Left lung (tissue), 10 donors: ENCODE results near the gene CORO7. TPM values are rescaled to one million over a fixed set of nuclear protein-coding genes. Genes with fewer than 3 reads are reported as not detected.

Source experiments
- ATAC-seq: fragments of 200-7000 bp; cut with Tn5 transposase; one replicate; pipeline ENCODE4 v1.9.1; 2020; ENCODE audit warnings: moderate library complexity
- DNase-seq, 4 donors: peaks; one replicate each; pipeline ENCODE4 v3.0.0-alpha.2; 2013 to 2020
- H3K27ac ChIP-seq, 2 donors: fragments of 200-600 bp; sonication (generic) in 1 of 2; one replicate each; pipeline versions ENCODE4 v1.5.0 to v1.8.0; 2020 to 2021
- H3K27me3 ChIP-seq, 2 donors: fragments of 200-600 bp; sonication (generic) in 1 of 2; one replicate each; pipeline versions ENCODE4 v1.5.0 to v1.8.0; 2020 to 2021
- H3K36me3 ChIP-seq, 2 donors: fragments of 200-600 bp; sonication (generic) in 1 of 2; one replicate each; pipeline versions ENCODE4 v1.5.0 to v1.8.0; 2020 to 2021
- H3K4me1 ChIP-seq, 2 donors: fragments of 200-600 bp; one replicate each; pipeline ENCODE4 v1.8.0; 2021
- H3K4me3 ChIP-seq, 2 donors: fragments of 200-600 bp; sonication (generic) in 1 of 2; one replicate each; pipeline versions ENCODE4 v1.5.0 to v1.8.0; 2020 to 2021; ENCODE audit warnings: mild to moderate bottlenecking in 1 of 2
- H3K9me3 ChIP-seq, 2 donors: fragments of 200-600 bp; sonication (generic) in 1 of 2; one replicate each; pipeline versions ENCODE4 v1.5.0 to v1.8.0; 2020 to 2021
- CTCF ChIP-seq, 2 donors: fragments of 200-600 bp; sonication (generic) in 1 of 2; IDR thresholded peaks; one replicate each; pipeline versions ENCODE4 v1.5.0 to v1.8.0; 2021; ENCODE audit warnings: antibody characterized with exemption in 2 of 2
- intact Hi-C, 2 donors: fragments of 100-400 bp; cut with DNase I; formaldehyde crosslinking; loops; one replicate each; pipeline versions ENCODE4 v1.11.2 to v1.14.2; 2022
- polyA plus RNA-seq, 6 donors: library from polyadenylated mRNA; unstranded; fragments of 120-200 nt; gene quantifications; one replicate each; pipeline ENCODE4 v1.2.1, GENCODE V29; 2013; ENCODE audit not compliant: insufficient read length in 6 of 6
- total RNA-seq, 2 donors: library from RNA; stranded (reverse); fragmentation: NEBNext Ultra II Directional; extraction: Animal tissue kit (Norgen Biotek cat#: 25700); gene quantifications; one replicate each; pipeline ENCODE4 v1.2.1, GENCODE V29; 2021
- donor health status: DM: no; HTN: yes; CAD: no.
- donor health status: DM: no; HTN: no; CAD: no.

Gene CORO7
- total and polyA plus RNA-seq, 8 donors = 15.7 to 81.7 (median 21.6) TPM

- Histone ChIP-seq H3K4me1 (peaks cover 0 to 9% of the 10 kb centered on the region in 2 donors), H3K4me3 (no peak overlapping the region), H3K36me3 (peaks cover 0 to 96% of the 10 kb centered on the region in 2 donors), H3K27me3 (no peaks in the 10 kb centered on the region), H3K9me3 (no peaks in the 10 kb centered on the region), H3K27ac (peak overlapping the region in 1 of 2 donors; percentile 5)
- no peak for TF ChIP-seq CTCF (IDR thresholded peaks at IDR 0.05)
- no peak for ATAC-seq
- intact Hi-C loops = no loop called here
- no peak for DNase-seq
These were observed 31.9 kb downstream of the CORO7 start for GRCh38 chr16:4384509-4384942.

GRCh38 chr16:4383591-4384444 is 32.6 kb downstream of the CORO7 start:
- no peaks in the 10 kb centered on the region for H3K9me3 ChIP-seq
- no peak for TF ChIP-seq CTCF (IDR thresholded peaks at IDR 0.05)
- H3K27ac ChIP-seq = no peak overlapping the region
- H3K4me1 ChIP-seq = peaks cover 0 to 9% of the 10 kb centered on the region in 2 donors
- intact Hi-C loops = no loop called here
- no peak for DNase-seq
- H3K27me3 ChIP-seq = no peaks in the 10 kb centered on the region
- no peak for ATAC-seq
- H3K36me3 ChIP-seq = peaks cover 0 to 95% of the 10 kb centered on the region in 2 donors
- H3K4me3 ChIP-seq = no peak overlapping the region

GRCh38 chr16:4382795-4383357 is 33.5 kb downstream of the CORO7 start:
- Histone ChIP-seq H3K4me3 (no peak overlapping the region), H3K27me3 (no peaks in the 10 kb centered on the region), H3K27ac (no peak overlapping the region), H3K9me3 (no peaks in the 10 kb centered on the region), H3K4me1 (peaks cover 0 to 17% of the 10 kb centered on the region in 2 donors), H3K36me3 (peaks cover 0 to 95% of the 10 kb centered on the region in 2 donors)
- ATAC-seq (no peak), DNase-seq (no peak)
- intact Hi-C loops = no loop called here
- TF ChIP-seq CTCF (IDR thresholded peaks at IDR 0.05) = no peak

- no peak overlapping the region for H3K27ac ChIP-seq
These were observed 34.2 kb downstream of the CORO7 start for GRCh38 chr16:4381935-4382794.

More at GRCh38 chr16:4381935-4382794, 34.2 kb downstream of the CORO7 start:
- intact Hi-C loops = no loop called here
- peaks cover 0 to 20% of the 10 kb centered on the region in 2 donors for H3K4me1 ChIP-seq
- no peak overlapping the region for H3K4me3 ChIP-seq
- TF ChIP-seq CTCF (IDR thresholded peaks at IDR 0.05) = no peak
- H3K36me3 ChIP-seq = peaks cover 0 to 93% of the 10 kb centered on the region in 2 donors
- no peaks in the 10 kb centered on the region for H3K9me3 ChIP-seq
- ATAC-seq (no peak), DNase-seq (no peak)
- no peaks in the 10 kb centered on the region for H3K27me3 ChIP-seq
